Caki2 (cell line): Measurements from ENCODE around the gene ZBTB47. TPM values are rescaled to one million over a fixed set of nuclear protein-coding genes. Genes with fewer than 3 reads are reported as not detected.

Experiments
- DNase-seq: peaks from one replicate; pipeline ENCODE4 v3.0.0-alpha.2; 2015; ENCODE audit warnings: low read depth
- in situ Hi-C: cut with HindIII; loops from 2 replicates; pipeline ENCODE4 v1.10.0; 2016; ENCODE audit warnings: low sequenced_read_pairs, low pct_unique_long_range_greater_than_20kb, mixed read lengths
- total RNA-seq: library from RNA; depleted of rRNA; stranded (reverse); fragments of >200 nt; shearing (Covaris generic); gene quantifications from 2 replicates; pipeline ENCODE4 v1.2.3, GENCODE V29; 2014; ENCODE audit warnings: low replicate concordance; rRNA removed

Gene ZBTB47
- total RNA-seq, result 2.6 and 3.9 TPM in 2 replicates

DNA sequence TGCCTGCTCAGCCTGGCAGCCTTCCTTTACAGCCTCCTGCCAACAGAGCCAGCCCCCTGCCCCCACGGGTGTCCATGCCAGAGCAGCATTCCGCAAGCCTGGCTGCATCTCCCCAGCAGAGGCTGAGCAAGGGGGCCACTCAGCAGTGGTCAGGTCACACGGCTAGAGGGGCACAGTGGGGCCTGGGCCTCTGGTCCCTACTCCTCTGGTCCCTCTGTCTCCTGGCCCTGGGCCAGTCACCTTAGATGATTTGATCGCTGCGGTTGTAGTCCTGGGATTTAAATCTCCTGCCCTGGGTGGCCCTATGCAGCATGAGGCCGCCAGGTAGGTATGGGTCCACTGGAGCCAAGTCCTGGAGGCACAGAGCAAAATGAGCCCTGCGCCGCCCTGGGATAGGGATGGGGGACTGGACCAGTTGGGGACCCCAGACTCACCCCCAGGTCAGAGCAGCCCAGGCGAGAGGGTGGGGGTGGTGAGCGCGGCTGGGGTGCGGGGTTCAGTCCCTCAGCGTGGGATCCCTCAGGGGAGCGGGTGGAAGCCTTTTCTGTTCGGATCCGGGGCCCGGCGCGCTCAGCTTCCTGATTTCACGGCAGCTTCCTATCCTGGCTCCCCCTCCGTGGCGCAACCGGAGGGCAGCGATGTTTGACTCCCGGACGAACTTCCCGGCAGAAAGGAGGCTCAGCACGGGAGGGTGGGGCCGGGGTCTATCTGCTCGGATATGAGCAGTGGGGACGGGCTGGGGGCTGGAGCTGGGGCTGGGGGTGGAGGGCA is at the start of gene ZBTB47:
TSS of gene ZBTB47 (plus strand) at position 138 of the 771 bp plus-strand sequence. CDS start 4,659 bp downstream, outside the sequence.
- in situ Hi-C loops, result no loop called here
- no peak for DNase-seq

DNA sequence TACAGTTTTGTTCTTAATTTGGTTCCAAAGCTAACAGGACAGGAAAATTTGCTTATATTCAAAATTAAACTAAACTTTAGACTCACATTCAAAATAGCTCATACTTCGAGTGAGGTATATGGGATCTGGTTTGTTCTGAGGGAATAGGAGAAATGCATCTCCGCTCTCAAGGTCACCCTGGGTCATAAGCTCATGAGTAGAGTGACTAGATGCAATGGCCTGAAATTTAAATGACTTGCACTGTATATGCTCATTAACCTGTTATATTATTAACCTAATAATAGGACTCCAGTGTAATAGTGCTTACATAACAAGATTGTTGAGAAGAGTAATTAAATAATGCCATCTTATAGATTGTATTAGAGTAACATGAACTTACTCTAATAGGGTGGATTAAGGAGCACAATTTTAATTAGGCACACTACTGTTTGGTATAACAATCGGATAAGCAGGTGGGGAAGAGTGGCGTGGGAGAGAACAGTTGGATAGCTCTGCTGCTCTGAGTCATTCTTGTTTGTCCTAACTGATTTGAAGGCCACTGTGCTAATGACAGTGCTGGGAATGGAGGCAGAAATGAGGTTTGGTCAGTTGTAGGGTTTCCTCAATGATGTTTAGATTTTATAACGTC is 47.8 kb upstream of the ZBTB47 start:
- in situ Hi-C loops, result no loop called here
- DNase-seq, result no peak

DNA sequence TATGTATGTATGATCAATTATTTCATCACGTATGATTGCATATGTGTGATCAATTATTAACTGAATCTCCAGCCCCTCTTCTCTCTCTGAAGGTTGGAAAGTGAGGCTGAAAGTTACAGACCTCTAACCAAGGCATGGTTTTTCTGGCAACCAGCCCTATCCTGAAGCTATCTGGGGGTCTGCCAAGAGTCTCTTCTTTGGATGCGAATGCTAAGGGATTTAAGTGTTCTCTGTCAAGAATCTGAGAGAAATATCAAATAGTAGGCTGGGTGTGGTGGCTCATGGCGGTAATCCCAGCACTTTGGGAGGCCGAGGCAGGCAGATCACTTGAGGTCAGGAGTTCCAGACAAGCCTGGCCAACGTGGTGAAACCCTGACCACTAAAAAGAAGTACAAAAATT is 44.9 kb upstream of the ZBTB47 start:
- in situ Hi-C loops, result no loop called here
- no peak for DNase-seq

DNA sequence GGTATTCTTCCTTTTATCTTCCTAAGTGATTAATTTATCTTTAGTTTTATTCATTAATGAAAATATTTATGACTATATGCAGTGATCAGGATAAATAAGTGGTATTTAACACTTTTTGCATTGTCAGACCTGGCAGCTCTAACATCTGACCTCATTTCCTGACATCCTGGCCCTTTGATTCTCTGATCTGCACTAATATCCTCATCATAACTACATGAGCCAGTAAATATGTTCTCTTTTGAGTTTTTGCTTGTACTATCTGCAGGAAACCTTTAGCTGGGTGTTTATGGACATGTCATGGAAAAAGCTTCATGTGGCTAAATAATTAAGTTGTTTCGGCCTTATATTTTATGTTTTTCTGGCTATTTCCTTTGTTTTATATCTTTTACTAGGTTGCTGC is 42.5 kb upstream of the ZBTB47 start:
- in situ Hi-C loops, result no loop called here
- DNase-seq, result no peak

DNA sequence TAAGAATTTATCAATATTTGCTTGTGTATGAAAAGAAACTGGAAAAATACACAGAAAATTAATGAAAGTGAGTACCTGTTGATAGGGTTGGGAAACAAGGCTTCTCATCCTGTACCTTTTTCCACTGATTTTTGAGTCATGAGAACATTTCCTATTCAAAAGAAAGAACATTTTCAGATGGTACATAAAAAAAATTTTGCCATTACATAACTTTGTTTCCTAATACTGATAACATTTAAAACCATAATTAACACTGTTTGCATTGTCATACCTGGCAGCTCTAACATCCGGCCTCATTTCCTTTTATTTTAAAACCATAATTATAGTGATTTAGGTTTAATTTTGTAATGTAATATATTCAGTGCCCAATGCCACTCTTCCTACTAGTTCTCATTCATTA is 41.3 kb upstream of the ZBTB47 start:
- in situ Hi-C loops, result no loop called here
- DNase-seq, result no peak

DNA sequence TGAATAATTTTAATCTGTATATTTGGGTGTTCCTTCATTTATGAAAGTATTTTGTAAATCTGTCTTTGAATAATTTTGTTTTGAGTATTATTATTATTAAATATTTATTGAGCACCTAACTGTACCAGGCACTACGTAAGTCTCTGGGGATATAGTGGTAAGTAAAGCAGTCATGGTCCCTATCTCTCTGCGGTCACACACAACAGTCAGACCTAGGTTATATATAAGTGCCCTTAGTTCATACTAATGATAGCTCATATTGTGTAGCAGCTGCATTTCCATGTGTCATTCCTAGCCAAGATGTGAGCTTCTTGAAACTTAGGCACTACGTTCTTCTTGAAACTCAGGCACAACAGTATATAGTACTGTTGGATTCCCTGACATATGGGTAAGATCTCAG is 40.6 kb upstream of the ZBTB47 start:
- no peak for DNase-seq
- in situ Hi-C loops, result no loop called here

DNA sequence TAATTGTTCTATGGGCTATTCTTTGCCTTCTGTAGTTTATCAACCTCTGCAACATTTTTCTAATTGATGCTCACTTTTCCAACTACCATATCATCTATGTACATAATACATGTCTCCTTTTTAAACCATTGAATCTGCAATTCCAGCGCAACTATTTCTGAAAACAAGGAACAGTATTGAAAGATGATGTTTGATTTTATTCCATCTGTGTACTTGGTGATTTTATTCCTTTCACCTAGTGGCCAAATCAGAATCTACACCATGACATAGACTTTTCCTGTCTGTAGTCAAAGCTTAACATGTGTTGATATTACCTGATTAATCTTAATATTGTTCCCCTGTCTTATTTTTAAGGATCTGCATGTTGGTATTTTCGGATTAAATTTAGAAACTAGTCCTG is 40.0 kb upstream of the ZBTB47 start:
- in situ Hi-C loops, result no loop called here
- no peak for DNase-seq

DNA sequence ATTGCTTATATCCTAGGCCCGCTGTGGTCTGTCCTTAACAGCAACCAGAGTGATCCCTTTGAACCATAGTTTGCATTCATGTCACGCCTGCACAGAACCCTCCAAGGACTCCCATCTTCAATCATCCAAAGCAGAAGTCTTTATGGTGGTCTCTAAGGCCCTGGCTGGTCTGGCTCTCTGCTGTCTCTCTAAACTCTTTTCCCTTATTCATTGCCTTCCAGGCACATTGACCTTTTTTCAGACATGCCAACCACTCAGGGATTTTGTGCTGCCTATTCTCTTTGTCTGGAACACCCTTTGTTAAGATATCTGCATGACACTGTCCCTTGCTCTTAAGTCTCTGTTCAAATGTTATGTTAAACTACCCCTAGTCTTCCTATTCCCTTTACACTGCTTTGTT is 21.9 kb upstream of the ZBTB47 start:
- no peak for DNase-seq
- in situ Hi-C loops, result no loop called here

DNA sequence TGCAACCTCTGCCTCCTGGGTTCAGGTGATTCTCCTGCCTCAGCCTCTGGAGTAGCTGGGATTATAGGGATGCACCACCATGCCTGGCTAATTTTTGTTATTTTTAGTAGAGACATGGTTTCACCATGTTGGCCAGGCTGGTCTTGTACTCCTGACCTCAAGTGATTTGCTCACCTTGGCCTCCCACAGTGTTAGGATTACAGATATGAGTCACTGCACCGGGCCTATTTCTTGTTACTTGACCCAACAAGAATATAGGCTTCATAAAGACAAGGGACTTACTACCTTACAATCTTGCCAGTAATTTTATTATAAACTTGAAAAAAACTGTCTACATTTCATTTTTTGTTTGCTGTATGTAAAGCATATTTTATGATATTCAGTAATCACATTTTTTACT is 21.4 kb upstream of the ZBTB47 start:
- DNase-seq, result no peak

DNA sequence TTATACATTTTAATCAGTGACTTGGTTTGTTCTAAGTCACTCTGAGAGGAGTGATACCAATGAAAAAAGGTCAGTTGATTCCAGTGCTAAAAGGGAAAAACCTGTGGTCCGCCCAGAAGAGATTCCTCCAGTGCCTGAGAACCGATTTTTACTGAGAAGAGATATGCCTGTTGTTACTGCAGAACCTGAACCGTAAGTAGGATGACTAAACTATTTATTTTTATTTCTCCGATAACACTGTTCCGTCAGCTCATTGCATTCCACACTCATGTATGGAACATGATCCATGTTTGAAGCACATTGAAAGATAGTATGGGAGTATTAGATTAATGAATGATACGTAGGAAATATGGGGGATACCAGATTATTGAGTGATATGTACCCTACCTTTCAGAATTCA is 20.0 kb upstream of the ZBTB47 start:
- in situ Hi-C loops, result no loop called here
- no peak for DNase-seq

More for the DNA sequence above, 21.4 kb upstream of the ZBTB47 start:
- in situ Hi-C loops, result no loop called here

DNA sequence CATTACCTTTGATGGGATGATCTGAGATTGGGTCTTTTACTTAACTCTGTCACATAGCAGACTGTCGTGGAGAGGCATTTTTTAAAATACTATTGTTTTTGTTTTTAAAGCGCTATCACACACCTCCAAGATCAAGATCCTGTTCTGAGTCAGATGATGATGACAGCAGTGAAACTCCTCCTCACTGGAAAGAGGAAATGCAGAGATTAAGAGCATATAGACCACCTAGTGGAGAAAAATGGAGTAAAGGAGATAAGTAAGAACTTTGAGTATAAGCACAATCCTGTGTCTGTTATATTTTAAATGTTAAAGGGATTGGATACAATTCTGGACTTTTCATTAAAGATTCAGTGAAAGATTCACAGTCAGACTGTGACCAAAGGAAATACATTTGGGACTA is 18.4 kb upstream of the ZBTB47 start:
- DNase-seq, result peak; percentile 29
- in situ Hi-C loops, result no loop called here

DNA sequence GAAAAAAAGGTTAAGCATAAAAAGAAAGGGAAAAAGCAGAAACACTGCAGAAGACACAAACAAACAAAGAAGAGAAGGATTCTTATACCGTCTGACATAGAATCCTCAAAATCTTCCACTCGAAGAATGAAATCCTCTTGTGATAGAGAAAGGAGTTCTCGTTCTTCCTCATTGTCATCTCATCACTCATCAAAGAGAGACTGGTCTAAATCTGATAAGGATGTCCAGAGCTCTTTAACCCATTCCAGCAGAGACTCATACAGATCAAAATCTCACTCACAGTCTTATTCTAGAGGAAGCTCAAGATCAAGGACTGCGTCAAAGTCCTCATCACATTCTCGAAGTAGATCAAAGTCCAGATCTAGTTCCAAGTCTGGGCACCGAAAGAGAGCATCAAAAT is 16.5 kb upstream of the ZBTB47 start:
- DNase-seq, result no peak
- in situ Hi-C loops, result no loop called here

DNA sequence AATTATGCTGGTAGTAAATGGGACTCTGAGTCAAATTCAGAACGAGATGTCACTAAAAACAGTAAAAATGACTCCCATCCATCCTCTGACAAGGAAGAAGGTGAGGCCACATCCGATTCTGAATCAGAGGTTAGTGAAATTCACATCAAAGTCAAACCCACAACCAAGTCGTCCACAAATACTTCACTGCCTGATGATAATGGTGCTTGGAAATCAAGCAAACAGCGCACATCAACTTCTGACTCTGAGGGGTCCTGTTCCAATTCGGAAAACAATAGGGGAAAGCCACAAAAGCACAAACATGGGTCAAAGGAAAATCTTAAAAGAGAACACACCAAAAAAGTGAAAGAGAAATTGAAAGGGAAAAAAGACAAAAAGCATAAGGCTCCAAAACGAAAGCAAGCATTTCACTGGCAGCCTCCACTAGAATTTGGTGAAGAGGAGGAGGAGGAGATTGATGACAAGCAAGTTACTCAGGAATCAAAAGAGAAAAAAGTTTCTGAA is 15.1 kb upstream of the ZBTB47 start:
- DNase-seq, result no peak
- in situ Hi-C loops, result no loop called here

DNA sequence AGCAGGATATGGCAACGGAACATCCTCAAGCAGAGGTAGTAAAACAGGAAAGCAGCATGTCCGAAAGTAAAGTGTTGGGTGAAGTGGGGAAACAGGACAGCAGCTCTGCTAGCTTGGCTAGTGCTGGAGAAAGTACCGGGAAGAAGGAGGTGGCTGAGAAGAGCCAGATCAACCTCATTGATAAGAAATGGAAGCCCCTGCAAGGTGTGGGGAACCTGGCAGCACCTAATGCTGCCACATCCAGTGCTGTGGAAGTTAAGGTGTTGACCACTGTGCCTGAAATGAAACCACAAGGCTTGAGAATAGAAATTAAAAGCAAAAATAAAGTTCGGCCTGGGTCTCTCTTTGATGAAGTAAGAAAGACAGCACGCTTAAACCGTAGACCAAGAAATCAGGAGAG is 14.3 kb upstream of the ZBTB47 start:
- in situ Hi-C loops, result no loop called here
- DNase-seq, result no peak

DNA sequence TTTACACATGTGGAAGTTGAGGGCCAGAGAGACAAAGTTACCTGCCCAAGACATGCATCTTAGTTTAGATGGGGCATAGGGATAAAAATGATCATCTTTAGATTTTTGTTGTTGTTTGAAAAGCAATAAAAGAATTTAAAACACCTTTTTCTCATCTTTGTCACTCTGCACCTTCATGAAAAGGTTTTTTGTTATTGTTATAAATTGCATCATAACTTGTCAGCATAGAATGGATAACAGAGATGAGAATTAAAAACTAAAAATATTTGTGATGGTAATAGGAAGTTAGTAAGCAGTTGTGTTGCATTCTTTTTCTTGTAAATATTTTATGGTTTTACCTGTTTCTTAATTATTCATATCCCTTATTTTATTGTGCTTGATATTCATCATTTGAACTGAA is 13.4 kb upstream of the ZBTB47 start:
- no peak for DNase-seq
- in situ Hi-C loops, result no loop called here

DNA sequence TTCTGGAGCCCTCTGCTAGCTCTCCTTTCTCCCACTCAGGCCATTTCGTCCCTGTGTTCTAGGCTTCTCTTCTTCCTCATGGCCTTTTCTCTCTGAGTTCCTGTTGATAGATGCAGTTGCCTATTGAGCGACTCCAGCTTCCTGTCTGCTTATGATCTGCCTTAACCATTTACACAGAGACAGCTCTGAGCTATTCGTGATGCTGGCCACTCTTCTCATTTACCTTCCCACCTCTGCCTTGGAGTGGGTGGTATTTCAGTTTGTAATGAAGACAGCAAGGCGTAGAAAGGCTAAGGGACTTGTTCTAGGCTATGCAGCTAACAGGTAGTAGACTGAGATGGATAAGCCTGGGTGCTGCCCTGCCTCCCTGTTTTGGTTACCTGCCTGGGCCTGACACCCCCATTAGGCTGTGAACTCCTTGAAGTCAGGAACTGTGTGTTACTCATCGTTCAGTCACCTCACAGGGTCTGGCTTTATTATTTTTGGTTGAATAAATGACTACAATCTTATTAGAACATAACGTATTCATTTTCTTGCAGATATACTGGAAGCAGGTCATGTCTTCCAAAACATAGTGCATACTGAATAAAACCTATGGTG is 12.6 kb upstream of the ZBTB47 start:
- in situ Hi-C loops, result no loop called here
- DNase-seq, result no peak

DNA sequence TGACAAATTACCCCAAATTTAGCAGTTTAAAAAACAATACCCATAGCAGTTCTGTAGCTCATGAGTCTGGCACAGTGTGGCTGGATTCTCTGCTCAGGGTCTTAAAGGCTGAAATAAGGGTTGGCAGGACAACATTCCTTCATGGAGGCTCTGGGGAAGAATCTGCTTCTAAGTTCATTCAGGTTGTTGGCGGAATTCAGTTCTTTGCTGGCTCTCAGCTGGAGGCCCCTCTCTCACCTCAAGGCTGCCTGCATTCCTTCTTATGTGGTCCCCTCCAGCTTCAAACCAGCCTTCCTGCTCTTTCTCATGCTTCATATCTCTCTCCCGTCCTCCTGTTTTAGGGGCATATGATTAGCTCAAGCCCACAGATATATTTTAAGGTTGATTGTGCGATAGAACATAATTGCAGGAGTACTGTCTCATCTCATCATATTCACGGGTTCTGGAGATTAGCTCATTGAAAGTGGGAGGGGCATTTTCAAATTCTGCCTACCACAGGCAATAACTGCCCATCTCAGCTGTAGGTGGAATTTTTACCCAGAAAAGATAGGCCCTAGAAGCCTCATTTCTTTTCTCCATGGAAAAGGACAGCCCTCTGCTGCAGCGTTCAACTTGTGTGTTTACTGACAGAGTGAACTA is 5.6 kb upstream of the ZBTB47 start:
- no peak for DNase-seq
- in situ Hi-C loops, result no loop called here

DNA sequence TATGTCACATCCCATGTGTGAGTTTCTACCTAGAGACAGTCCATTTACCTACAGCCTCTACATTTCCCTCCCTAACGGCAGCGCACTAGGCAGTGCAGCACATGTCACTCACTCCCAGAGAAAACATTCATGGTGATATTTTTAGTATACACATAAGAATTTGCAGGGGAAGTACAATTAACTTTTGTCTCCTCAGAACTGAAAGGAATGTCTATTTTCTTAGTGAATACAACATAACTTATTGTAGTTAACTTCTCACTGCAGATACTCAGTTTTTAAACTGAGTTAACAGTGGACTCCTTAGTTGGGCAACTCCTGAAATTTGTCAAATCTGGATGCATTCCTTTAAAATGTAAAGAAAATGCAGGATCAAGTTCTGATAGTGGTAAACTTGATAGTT is 4.5 kb upstream of the ZBTB47 start:
- DNase-seq, result no peak
- in situ Hi-C loops, result no loop called here

DNA sequence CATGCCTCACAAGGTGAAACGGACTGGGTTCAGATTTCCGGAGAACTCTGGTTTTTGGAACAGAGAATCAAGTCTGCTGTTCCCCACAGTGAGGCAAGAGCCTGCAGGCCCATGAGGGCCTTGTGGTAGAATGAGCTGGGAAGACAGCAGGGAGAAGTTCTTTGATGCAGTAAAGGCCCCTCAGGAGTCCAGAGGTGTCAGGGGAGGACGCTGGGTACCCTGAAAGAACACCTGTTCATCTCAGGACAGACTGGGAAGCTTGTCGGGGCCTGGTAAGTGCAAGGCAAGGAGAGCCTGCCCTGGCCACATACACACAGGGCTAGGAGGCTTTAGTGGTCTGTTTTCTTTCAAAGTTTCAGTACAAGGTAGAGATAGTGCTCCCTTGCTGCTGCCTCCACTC is 3.7 kb upstream of the ZBTB47 start:
- DNase-seq, result no peak
- in situ Hi-C loops, result no loop called here
